MCF 10A (cell line): Measurements from ENCODE around the gene PIEZO2. TPM values are rescaled to one million over a fixed set of nuclear protein-coding genes. Genes with fewer than 3 reads are reported as not detected.

Source experiments
- BruUV-seq: library from RNA; stranded (reverse); fragments of 400-500 nt; replicated peaks from 2 replicates; lab custom pipeline; 2021; lab: Mats Ljungman, UMichigan
- CTCF ChIA-PET: fragments of 300-600 bp; sonication (Branson Sonifier 250); formaldehyde crosslinking; extraction: SDS; loops from one replicate; lab custom pipeline; 2021; ENCODE audit warnings: antibody characterized with exemption, inconsistent platforms; lab: Yijun Ruan, JAX
- POLR2A ChIA-PET: fragments of 300-600, 350-650 bp; sonication (Branson Sonifier 250); formaldehyde crosslinking; extraction: SDS; loops from one replicate; lab custom pipeline; 2020; ENCODE audit warnings: antibody characterized with exemption, inconsistent platforms; lab: Yijun Ruan, JAX
- DNase-seq: peaks from one replicate; pipeline ENCODE4 v3.0.0-alpha.2; 2018; ENCODE audit not compliant: unreplicated experiment
- H3K27ac Mint-ChIP-seq: one replicate; pipeline ENCODE4 v1.8.0; 2022; ENCODE audit warnings: mild to moderate bottlenecking, low read depth, mixed read lengths; ENCODE audit not compliant: unreplicated experiment
- H3K27me3 Mint-ChIP-seq: one replicate; pipeline ENCODE4 v1.8.0; 2022; ENCODE audit warnings: mixed read lengths; ENCODE audit not compliant: insufficient read depth, unreplicated experiment
- H3K36me3 Mint-ChIP-seq: one replicate; pipeline ENCODE4 v1.8.0; 2022; ENCODE audit warnings: mild to moderate bottlenecking, moderate library complexity, mixed read lengths; ENCODE audit not compliant: insufficient read depth, unreplicated experiment
- H3K4me1 Mint-ChIP-seq: one replicate; pipeline ENCODE4 v1.8.0; 2022; ENCODE audit warnings: mixed read lengths; ENCODE audit not compliant: insufficient read depth, unreplicated experiment
- H3K4me3 Mint-ChIP-seq: one replicate; pipeline ENCODE4 v1.8.0; 2022; ENCODE audit warnings: mild to moderate bottlenecking, moderate library complexity, mixed read lengths; ENCODE audit not compliant: unreplicated experiment
- H3K9me3 Mint-ChIP-seq: one replicate; pipeline ENCODE4 v1.8.0; 2022; ENCODE audit warnings: mixed read lengths; ENCODE audit not compliant: unreplicated experiment
- CTCF ChIP-seq: fragments of 200-600 bp; IDR thresholded peaks from one replicate; pipeline ENCODE4 v1.8.0; 2022; ENCODE audit warnings: antibody characterized with exemption, mild to moderate bottlenecking; ENCODE audit not compliant: unreplicated experiment
- intact Hi-C: fragments of 100-400 bp; cut with micrococcal nuclease; formaldehyde crosslinking; loops from 2 replicates; pipeline ENCODE4 v1.14.1; 2022
- total RNA-seq: library from RNA; stranded (reverse); gene quantifications from 2 replicates; pipeline ENCODE4 v1.2.3, GENCODE V29; 2022

The PIEZO2 gene
- total RNA-seq, 1 experiment from 2014 or later, result 0.49 TPM

- intact Hi-C loops, result no loop called here
- Mint-ChIP-seq H3K36me3 (no peaks in the 10 kb centered on the region), H3K4me1 (peaks cover under 1% of the 10 kb centered on the region), H3K9me3 (no peaks in the 10 kb centered on the region), H3K27ac (no peak overlapping the region), H3K4me3 (no peak overlapping the region), H3K27me3 (no peaks in the 10 kb centered on the region)
- ChIA-PET POLR2A (no interaction called here), CTCF (interaction anchor here (0.6 to 1.2 kb wide), 3 partner anchors 29 to 366 kb away, joined by 3 read pairs; no protein-coding TSS in a partner anchor)
- TF ChIP-seq CTCF, result no peak
- BruUV-seq, result no TSS peak
- no peak for DNase-seq
Measured at GRCh38 chr18:10907749-10908148, 241.6 kb downstream of the PIEZO2 start.

- CTCF ChIA-PET, result no interaction called here
- Mint-ChIP-seq H3K4me1 (no peaks in the 10 kb centered on the region), H3K4me3 (no peak overlapping the region), H3K27me3 (no peaks in the 10 kb centered on the region), H3K36me3 (no peaks in the 10 kb centered on the region), H3K9me3 (no peaks in the 10 kb centered on the region), H3K27ac (no peak overlapping the region)
- intact Hi-C loops, result no loop called here
- BruUV-seq, result no TSS peak
- no peak for TF ChIP-seq CTCF
- no peak for DNase-seq
- POLR2A ChIA-PET, result interaction anchor here (0.6 kb wide), 1 partner anchor 879 kb away, joined by 4 read pairs; no protein-coding TSS in a partner anchor
Measured at GRCh38 chr18:10901329-10901728, 248.0 kb downstream of the PIEZO2 start.

- H3K36me3 Mint-ChIP-seq, result no peaks in the 10 kb centered on the region
- TF ChIP-seq CTCF, result no peak
- no peaks in the 10 kb centered on the region for H3K27me3 Mint-ChIP-seq
- H3K4me3 Mint-ChIP-seq, result no peak overlapping the region
- H3K4me1 Mint-ChIP-seq, result no peaks in the 10 kb centered on the region
- ChIA-PET POLR2A (interaction anchor here (1.3 kb wide), 1 partner anchor 30 kb away, joined by 5 read pairs; no protein-coding TSS in a partner anchor), CTCF (no interaction called here)
- intact Hi-C loops, result no loop called here
- H3K27ac Mint-ChIP-seq, result no peak overlapping the region
- DNase-seq, result no peak
- BruUV-seq, result no TSS peak
- no peaks in the 10 kb centered on the region for H3K9me3 Mint-ChIP-seq
Measured at GRCh38 chr18:10900435-10900834, 248.9 kb downstream of the PIEZO2 start.

- H3K27me3 Mint-ChIP-seq, result no peaks in the 10 kb centered on the region
- intact Hi-C loops, result no loop called here
Measured at GRCh38 chr18:10899481-10899880, 249.9 kb downstream of the PIEZO2 start.

More at GRCh38 chr18:10899481-10899880, 249.9 kb downstream of the PIEZO2 start:
- no peak for DNase-seq
- no peaks in the 10 kb centered on the region for H3K4me1 Mint-ChIP-seq
- H3K4me3 Mint-ChIP-seq, result no peak overlapping the region
- ChIA-PET CTCF (interaction anchor here (0.6 kb wide), 1 partner anchor 45 kb away, joined by 5 read pairs; no protein-coding TSS in a partner anchor), POLR2A (interaction anchor here (1.3 kb wide), 1 partner anchor 31 kb away, joined by 5 read pairs; no protein-coding TSS in a partner anchor)
- no peaks in the 10 kb centered on the region for H3K36me3 Mint-ChIP-seq
- H3K9me3 Mint-ChIP-seq, result no peaks in the 10 kb centered on the region
- BruUV-seq, result no TSS peak
- no peak for TF ChIP-seq CTCF
- H3K27ac Mint-ChIP-seq, result no peak overlapping the region
